ENCODE data around the gene PGBD5. TPM values are rescaled to one million over a fixed set of nuclear protein-coding genes. Genes with fewer than 3 reads are reported as not detected.
"Not testable (repeated sequence)": the region's sequence is repeated elsewhere in the genome, so short reads cannot be mapped to it uniquely, and the experiment has no call there.

Gene PGBD5
- total and polyA plus RNA-seq, 4 donors: 0.31 to 0.99 (median 0.57) TPM

- Histone ChIP-seq H3K4me3 (ENCODE audit: low read length in 2 of 2) (no peak overlapping the region), H3K27me3 (ENCODE audit: control insufficient read depth in 1 of 2, insufficient read depth in 2 of 2, low read length in 1 of 2) (no peaks in the 10 kb centered on the region), H3K4me1 (ENCODE audit: control insufficient read depth in 1 of 2, insufficient read depth in 2 of 2, low read length in 2 of 2) (no peaks in the 10 kb centered on the region), H3K27ac (ENCODE audit: low read depth in 1 of 2, low read length in 2 of 2) (no peak overlapping the region), H3K36me3 (ENCODE audit: control insufficient read depth in 1 of 2, insufficient read depth in 2 of 2, low read length in 1 of 2) (no peaks in the 10 kb centered on the region), H3K9me3 (ENCODE audit: control insufficient read depth, low read length) (no peaks in the 10 kb centered on the region)
- ATAC-seq (ENCODE audit: low FRiP score): no peak
- WGBS, 2 donors: 56 to 67% methylated on average over 1 of the region's 1 CpG
- no peak for DNase-seq
- intact Hi-C loops (cut with DNase I): no loop called here
Observed at GRCh38 chr1:230421481-230421880, 4.7 kb downstream of the PGBD5 start.

GRCh38 chr1:230420372-230420771, 5.8 kb downstream of the PGBD5 start:
- H3K27me3 ChIP-seq (ENCODE audit: control insufficient read depth in 1 of 2, insufficient read depth in 2 of 2, low read length in 1 of 2); intact Hi-C loops (cut with DNase I): not testable (repeated sequence)
- WGBS, 2 donors: 93 to 96% methylated on average over 2 of the region's 2 CpGs

DNA sequence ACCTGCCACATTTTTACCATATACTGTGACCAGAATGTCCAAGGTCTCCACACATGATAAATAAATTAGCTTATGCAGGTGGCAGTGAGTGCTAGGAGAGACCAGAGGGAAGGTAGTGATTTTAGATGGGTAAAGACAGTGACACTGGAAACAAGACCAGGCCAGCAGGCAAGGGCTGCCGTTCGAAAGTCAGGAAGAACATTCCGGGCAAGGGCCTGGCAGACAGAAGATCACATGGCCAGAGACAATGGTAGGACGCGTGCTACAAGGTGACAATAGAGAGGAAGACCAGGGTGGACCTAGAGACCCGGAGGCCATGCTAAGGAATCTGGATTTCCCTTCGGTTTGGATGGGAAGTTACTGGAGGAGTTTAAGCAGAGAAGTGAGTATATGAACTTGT, 9.7 kb downstream of the PGBD5 start:
- H3K9me3 ChIP-seq (ENCODE audit: control insufficient read depth, low read length): no peaks in the 10 kb centered on the region
- ATAC-seq (ENCODE audit: low FRiP score) (no peak), DNase-seq (no peak)
- no peaks in the 10 kb centered on the region for H3K36me3 ChIP-seq (ENCODE audit: control insufficient read depth in 1 of 2, insufficient read depth in 2 of 2, low read length in 1 of 2)
- intact Hi-C loops (cut with DNase I): no loop called here
- H3K4me3 ChIP-seq (ENCODE audit: low read length in 2 of 2): no peak overlapping the region
- H3K4me1 ChIP-seq (ENCODE audit: control insufficient read depth in 1 of 2, insufficient read depth in 2 of 2, low read length in 2 of 2): no peaks in the 10 kb centered on the region
- no peak overlapping the region for H3K27ac ChIP-seq (ENCODE audit: low read depth in 1 of 2, low read length in 2 of 2)
- no peaks in the 10 kb centered on the region for H3K27me3 ChIP-seq (ENCODE audit: control insufficient read depth in 1 of 2, insufficient read depth in 2 of 2, low read length in 1 of 2)
- WGBS, 2 donors: 87 to 90% methylated on average over 7 of the region's 7 CpGs

More at GRCh38 chr1:230420372-230420771, 5.8 kb downstream of the PGBD5 start:
- H3K36me3 ChIP-seq (ENCODE audit: control insufficient read depth in 1 of 2, insufficient read depth in 2 of 2, low read length in 1 of 2); H3K9me3 ChIP-seq (ENCODE audit: control insufficient read depth, low read length); H3K4me1 ChIP-seq (ENCODE audit: control insufficient read depth in 1 of 2, insufficient read depth in 2 of 2, low read length in 2 of 2); H3K4me3 ChIP-seq (ENCODE audit: low read length in 2 of 2); ATAC-seq (ENCODE audit: low FRiP score); H3K27ac ChIP-seq (ENCODE audit: low read depth in 1 of 2, low read length in 2 of 2); DNase-seq: not testable (repeated sequence)

DNA sequence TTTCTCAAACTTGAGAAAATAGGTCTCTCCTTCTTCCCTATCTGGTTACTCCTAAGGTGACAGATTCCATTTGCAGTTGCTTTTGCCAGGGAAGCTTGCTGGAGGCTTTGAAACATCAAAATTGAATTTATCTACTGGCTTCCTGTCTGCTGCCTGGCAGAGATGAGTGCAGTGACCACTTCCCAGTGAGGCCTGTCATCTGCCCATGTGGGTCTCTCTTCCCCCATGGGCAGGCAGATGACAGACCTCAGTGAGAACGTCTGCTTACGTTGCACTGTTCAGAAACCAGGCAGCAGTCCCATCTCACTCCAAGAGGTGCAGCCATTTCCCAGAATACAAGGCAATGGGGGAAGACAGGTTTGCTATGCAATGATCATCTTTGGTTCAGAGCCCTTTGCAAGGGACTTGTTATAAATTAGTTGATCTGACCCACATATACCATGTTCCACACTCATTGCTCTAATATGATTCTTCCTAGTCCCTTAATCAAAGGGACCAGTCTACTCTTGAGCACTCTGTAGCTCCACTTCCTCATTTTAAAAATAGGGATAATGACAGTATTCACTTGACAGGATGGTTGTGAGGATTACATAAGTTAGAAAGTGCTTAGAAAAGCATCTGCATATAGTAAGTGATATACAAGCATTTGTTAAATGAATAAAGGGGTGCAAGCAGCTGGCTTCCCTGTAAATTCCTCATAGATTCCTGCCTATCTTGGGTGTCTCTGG, 10.6 kb downstream of the PGBD5 start:
- H3K27me3 ChIP-seq (ENCODE audit: control insufficient read depth in 1 of 2, insufficient read depth in 2 of 2, low read length in 1 of 2): no peaks in the 10 kb centered on the region
- H3K4me3 ChIP-seq (ENCODE audit: low read length in 2 of 2): no peak overlapping the region
- no peak overlapping the region for H3K27ac ChIP-seq (ENCODE audit: low read depth in 1 of 2, low read length in 2 of 2)
- no peaks in the 10 kb centered on the region for H3K9me3 ChIP-seq (ENCODE audit: control insufficient read depth, low read length)
- ATAC-seq (ENCODE audit: low FRiP score): no peak
- H3K4me1 ChIP-seq (ENCODE audit: control insufficient read depth in 1 of 2, insufficient read depth in 2 of 2, low read length in 2 of 2): no peaks in the 10 kb centered on the region
- 83 to 85% methylated on average over 2 of the region's 2 CpGs for WGBS, 2 donors
- no peak for DNase-seq
- intact Hi-C loops (cut with DNase I): no loop called here
- no peaks in the 10 kb centered on the region for H3K36me3 ChIP-seq (ENCODE audit: control insufficient read depth in 1 of 2, insufficient read depth in 2 of 2, low read length in 1 of 2)

DNA sequence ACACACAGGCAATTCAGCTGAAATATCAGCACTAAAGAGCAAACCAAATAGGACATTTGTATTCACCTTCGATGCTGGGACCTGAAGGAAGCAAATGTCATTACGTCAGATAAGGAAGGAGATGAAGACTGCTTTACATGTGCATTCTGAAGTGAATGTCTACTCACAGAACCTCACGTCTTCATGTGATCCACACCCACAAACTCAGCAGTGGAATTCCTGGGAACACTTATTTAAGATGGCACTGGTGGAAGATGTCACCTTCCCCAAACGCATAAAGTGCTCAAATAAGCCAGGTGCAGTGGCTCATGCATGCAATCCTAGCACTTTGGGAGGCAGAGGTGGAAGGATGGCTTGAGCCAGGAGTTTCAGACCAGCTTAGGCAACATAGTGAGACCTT, 11.4 kb downstream of the PGBD5 start:
- Histone ChIP-seq H3K9me3 (ENCODE audit: control insufficient read depth, low read length) (no peaks in the 10 kb centered on the region), H3K36me3 (ENCODE audit: control insufficient read depth in 1 of 2, insufficient read depth in 2 of 2, low read length in 1 of 2) (no peaks in the 10 kb centered on the region), H3K4me1 (ENCODE audit: control insufficient read depth in 1 of 2, insufficient read depth in 2 of 2, low read length in 2 of 2) (no peaks in the 10 kb centered on the region), H3K4me3 (ENCODE audit: low read length in 2 of 2) (no peak overlapping the region), H3K27me3 (ENCODE audit: control insufficient read depth in 1 of 2, insufficient read depth in 2 of 2, low read length in 1 of 2) (no peaks in the 10 kb centered on the region), H3K27ac (ENCODE audit: low read depth in 1 of 2, low read length in 2 of 2) (no peak overlapping the region)
- ATAC-seq (ENCODE audit: low FRiP score): no peak
- DNase-seq: no peak
- 59 to 63% methylated on average over 4 of the region's 4 CpGs for WGBS, 2 donors
- intact Hi-C loops (cut with DNase I): no loop called here

- DNase-seq (no peak), ATAC-seq (ENCODE audit: low FRiP score) (no peak)
- no peaks in the 10 kb centered on the region for H3K36me3 ChIP-seq (ENCODE audit: control insufficient read depth in 1 of 2, insufficient read depth in 2 of 2, low read length in 1 of 2)
- intact Hi-C loops (cut with DNase I): no loop called here
- H3K4me3 ChIP-seq (ENCODE audit: low read length in 2 of 2): no peak overlapping the region
- 90 to 94% methylated on average over 4 of the region's 4 CpGs for WGBS, 2 donors
- no peak overlapping the region for H3K27ac ChIP-seq (ENCODE audit: low read depth in 1 of 2, low read length in 2 of 2)
- no peaks in the 10 kb centered on the region for H3K4me1 ChIP-seq (ENCODE audit: control insufficient read depth in 1 of 2, insufficient read depth in 2 of 2, low read length in 2 of 2)
- no peaks in the 10 kb centered on the region for H3K27me3 ChIP-seq (ENCODE audit: control insufficient read depth in 1 of 2, insufficient read depth in 2 of 2, low read length in 1 of 2)
- no peaks in the 10 kb centered on the region for H3K9me3 ChIP-seq (ENCODE audit: control insufficient read depth, low read length)
Observed at GRCh38 chr1:230414102-230414501, 12.0 kb downstream of the PGBD5 start.

DNA sequence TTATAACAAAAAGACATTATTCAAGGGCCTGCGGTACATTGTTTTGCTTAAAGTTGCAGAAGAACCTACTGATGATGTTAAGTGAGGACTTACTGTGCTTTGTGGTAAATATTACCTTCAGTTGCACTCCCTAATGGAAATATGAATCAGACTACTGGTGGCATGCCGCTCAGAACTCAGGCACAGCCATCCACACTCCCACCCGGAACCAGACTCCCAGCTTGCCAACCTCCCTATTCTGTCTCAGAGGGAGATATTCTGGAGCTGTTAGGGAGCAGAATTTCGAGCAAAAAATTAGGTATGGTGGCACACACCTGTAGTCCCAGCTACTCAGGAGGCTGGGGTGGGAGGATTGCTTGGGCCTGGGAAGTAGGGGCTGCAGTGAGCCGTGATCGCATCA, 13.1 kb downstream of the PGBD5 start:
- H3K27ac ChIP-seq (ENCODE audit: low read depth in 1 of 2, low read length in 2 of 2): no peak overlapping the region
- H3K4me3 ChIP-seq (ENCODE audit: low read length in 2 of 2): no peak overlapping the region
- DNase-seq (no peak), ATAC-seq (ENCODE audit: low FRiP score) (no peak)
- no peaks in the 10 kb centered on the region for H3K9me3 ChIP-seq (ENCODE audit: control insufficient read depth, low read length)
- intact Hi-C loops (cut with DNase I): no loop called here
- no peaks in the 10 kb centered on the region for H3K4me1 ChIP-seq (ENCODE audit: control insufficient read depth in 1 of 2, insufficient read depth in 2 of 2, low read length in 2 of 2)
- no peaks in the 10 kb centered on the region for H3K36me3 ChIP-seq (ENCODE audit: control insufficient read depth in 1 of 2, insufficient read depth in 2 of 2, low read length in 1 of 2)
- no peaks in the 10 kb centered on the region for H3K27me3 ChIP-seq (ENCODE audit: control insufficient read depth in 1 of 2, insufficient read depth in 2 of 2, low read length in 1 of 2)
- 87 to 90% methylated on average over 6 of the region's 6 CpGs for WGBS, 2 donors

- intact Hi-C loops (cut with DNase I): no loop called here
- 66 to 78% methylated on average over 2 of the region's 2 CpGs for WGBS, 2 donors
Observed at GRCh38 chr1:230408971-230409370, 17.2 kb downstream of the PGBD5 start.

DNA sequence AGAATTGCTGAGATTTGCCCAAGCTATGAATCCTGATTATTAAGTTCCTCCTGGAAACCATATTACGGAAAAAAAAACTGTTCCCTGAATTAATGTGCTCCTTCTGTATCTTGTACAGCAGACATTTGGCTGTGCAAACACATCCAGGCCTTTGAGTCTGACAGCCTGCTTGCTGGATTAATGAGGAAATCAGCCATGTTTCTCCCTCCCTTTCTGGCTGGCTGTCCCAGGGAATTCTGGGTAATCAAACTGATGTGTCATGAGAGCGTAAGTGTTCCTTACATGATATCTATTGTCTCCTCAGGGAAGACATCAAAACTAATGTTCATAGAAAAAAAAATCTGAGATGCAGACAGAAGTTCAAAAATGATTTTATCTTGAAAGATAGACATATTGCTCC, 18.8 kb downstream of the PGBD5 start:
- no peak for ATAC-seq (ENCODE audit: low FRiP score)
- H3K27me3 ChIP-seq (ENCODE audit: control insufficient read depth in 1 of 2, insufficient read depth in 2 of 2, low read length in 1 of 2): no peaks in the 10 kb centered on the region
- H3K36me3 ChIP-seq (ENCODE audit: control insufficient read depth in 1 of 2, insufficient read depth in 2 of 2, low read length in 1 of 2): no peaks in the 10 kb centered on the region
- no peaks in the 10 kb centered on the region for H3K9me3 ChIP-seq (ENCODE audit: control insufficient read depth, low read length)
- no peak for DNase-seq
- WGBS, 2 donors: 63 to 71% methylated on average over 2 of the region's 2 CpGs
- intact Hi-C loops (cut with DNase I): no loop called here
- no peak overlapping the region for H3K4me3 ChIP-seq (ENCODE audit: low read length in 2 of 2)
- H3K27ac ChIP-seq (ENCODE audit: low read depth in 1 of 2, low read length in 2 of 2): no peak overlapping the region
- H3K4me1 ChIP-seq (ENCODE audit: control insufficient read depth in 1 of 2, insufficient read depth in 2 of 2, low read length in 2 of 2): no peaks in the 10 kb centered on the region

More at GRCh38 chr1:230408971-230409370, 17.2 kb downstream of the PGBD5 start:
- H3K4me3 ChIP-seq (ENCODE audit: low read length in 2 of 2): no peak overlapping the region
- no peak overlapping the region for H3K27ac ChIP-seq (ENCODE audit: low read depth in 1 of 2, low read length in 2 of 2)
- no peaks in the 10 kb centered on the region for H3K36me3 ChIP-seq (ENCODE audit: control insufficient read depth in 1 of 2, insufficient read depth in 2 of 2, low read length in 1 of 2)
- no peaks in the 10 kb centered on the region for H3K4me1 ChIP-seq (ENCODE audit: control insufficient read depth in 1 of 2, insufficient read depth in 2 of 2, low read length in 2 of 2)
- DNase-seq: no peak
- no peak for ATAC-seq (ENCODE audit: low FRiP score)
- H3K9me3 ChIP-seq (ENCODE audit: control insufficient read depth, low read length): no peaks in the 10 kb centered on the region
- H3K27me3 ChIP-seq (ENCODE audit: control insufficient read depth in 1 of 2, insufficient read depth in 2 of 2, low read length in 1 of 2): no peaks in the 10 kb centered on the region

Data from aorta (tissue), 5 donors.